H9 (cell line): Measurements from ENCODE around the gene POLR3F. TPM values are rescaled to one million over a fixed set of nuclear protein-coding genes. Genes with fewer than 3 reads are reported as not detected.
A peak's percentile ranks its signal among the peaks of the same experiment; 100 is the strongest.

Experiments
- DNase-seq: peaks from one replicate; pipeline ENCODE4 v3.0.0-alpha.2; 2017
- H2AFZ ChIP-seq: one replicate; pipeline ENCODE4 v1.6.1; 2013; ENCODE audit warnings: mild to moderate bottlenecking, low read length, control low read depth, moderate library complexity
- H2AK5ac ChIP-seq: 2 replicates; pipeline ENCODE4 v1.6.1; 2013; ENCODE audit warnings: low read length, control low read depth, mixed read lengths; ENCODE audit not compliant: insufficient read length
- H2BK120ac ChIP-seq: one replicate; pipeline ENCODE4 v1.6.1; 2013; ENCODE audit warnings: low read depth, mild to moderate bottlenecking, low read length, control low read depth, inconsistent platforms; ENCODE audit not compliant: poor library complexity, severe bottlenecking
- H2BK12ac ChIP-seq: 2 replicates; pipeline ENCODE4 v1.6.1; 2013; ENCODE audit warnings: low read length, control low read depth, mixed read lengths, low read depth; ENCODE audit not compliant: insufficient read length
- H2BK15ac ChIP-seq: 2 replicates; pipeline ENCODE4 v1.6.1; 2013; ENCODE audit warnings: low read depth, low read length, control low read depth
- H2BK20ac ChIP-seq: one replicate; pipeline ENCODE4 v1.6.1; 2013; ENCODE audit warnings: low read depth, mild to moderate bottlenecking, low read length, control low read depth, inconsistent platforms; ENCODE audit not compliant: poor library complexity, severe bottlenecking
- H2BK5ac ChIP-seq: 2 replicates; pipeline ENCODE4 v1.6.1; 2013; ENCODE audit warnings: low read length, control low read depth, mixed read lengths; ENCODE audit not compliant: insufficient read length
- H3K14ac ChIP-seq: 2 replicates; pipeline ENCODE4 v1.6.1; 2013; ENCODE audit warnings: low read length, control low read depth; ENCODE audit not compliant: insufficient read depth
- H3K18ac ChIP-seq: 2 replicates; pipeline ENCODE4 v1.6.1; 2013; ENCODE audit warnings: low read depth, mild to moderate bottlenecking, mixed read lengths, low read length, control low read depth; ENCODE audit not compliant: insufficient read length
- H3K23ac ChIP-seq: 2 replicates; pipeline ENCODE4 v1.6.1; 2013; ENCODE audit warnings: low read length, control low read depth, mixed read lengths, low read depth; ENCODE audit not compliant: insufficient read length
- H3K23me2 ChIP-seq: 2 replicates; pipeline ENCODE4 v1.6.1; 2013; ENCODE audit warnings: low read depth, mild to moderate bottlenecking, mixed read lengths, low read length, control low read depth; ENCODE audit not compliant: insufficient read length, poor library complexity, severe bottlenecking
- H3K27ac ChIP-seq: 2 replicates; pipeline ENCODE4 v1.5.1; 2013; ENCODE audit warnings: low read length, control low read depth, mixed read lengths, low read depth; ENCODE audit not compliant: insufficient read length
- H3K27me3 ChIP-seq: 2 replicates; pipeline ENCODE4 v1.6.1; 2013; ENCODE audit warnings: low read length, control low read depth, inconsistent platforms; ENCODE audit not compliant: insufficient read depth
- H3K4ac ChIP-seq: 2 replicates; pipeline ENCODE4 v1.6.1; 2013; ENCODE audit warnings: low read depth, mild to moderate bottlenecking, control low read depth, inconsistent platforms, low read length, moderate library complexity
- H3K4me1 ChIP-seq: 2 replicates; pipeline ENCODE4 v1.6.1; 2013; ENCODE audit warnings: low read length, control low read depth, inconsistent platforms; ENCODE audit not compliant: insufficient read depth
- H3K4me2 ChIP-seq: 2 replicates; pipeline ENCODE4 v1.6.1; 2013; ENCODE audit warnings: low read length, control low read depth, mixed read lengths; ENCODE audit not compliant: insufficient read length, insufficient read depth
- H3K56ac ChIP-seq: 2 replicates; pipeline ENCODE4 v1.6.1; 2013; ENCODE audit warnings: low read depth, mild to moderate bottlenecking, mixed read lengths, low read length, control low read depth; ENCODE audit not compliant: insufficient read length
- H3K79me1 ChIP-seq: 2 replicates; pipeline ENCODE4 v1.6.1; 2013; ENCODE audit warnings: low read depth, mild to moderate bottlenecking, moderate library complexity, low read length, control low read depth, inconsistent platforms; ENCODE audit not compliant: insufficient read depth, poor library complexity, severe bottlenecking
- H3K79me2 ChIP-seq: 2 replicates; pipeline ENCODE4 v1.6.1; 2013; ENCODE audit warnings: low read length, control low read depth, inconsistent platforms; ENCODE audit not compliant: insufficient read depth
- H3K9ac ChIP-seq: 2 replicates; pipeline ENCODE4 v1.6.1; 2013; ENCODE audit warnings: low read length, control low read depth, mixed read lengths; ENCODE audit not compliant: insufficient read length; ENCODE audit errors: extremely low read depth
- H3K9me3 ChIP-seq: one replicate; pipeline ENCODE4 v1.6.1; 2013; ENCODE audit warnings: low read depth, low read length, inconsistent platforms; ENCODE audit not compliant: control insufficient read depth
- H3T11ph ChIP-seq: one replicate; pipeline ENCODE4 v1.6.1; 2013; ENCODE audit warnings: mild to moderate bottlenecking, low read length, control low read depth, inconsistent platforms
- H4K20me1 ChIP-seq: one replicate; pipeline ENCODE4 v1.6.1; 2013; ENCODE audit not compliant: control insufficient read depth, insufficient read length, insufficient read depth
- H4K5ac ChIP-seq: 2 replicates; pipeline ENCODE4 v1.6.1; 2013; ENCODE audit warnings: low read depth, mild to moderate bottlenecking, mixed read lengths, low read length, control low read depth; ENCODE audit not compliant: insufficient read length
- H4K8ac ChIP-seq: replicated peaks from 2 replicates; pipeline ENCODE4 v1.6.1; 2013; ENCODE audit warnings: low read length, control low read depth, mixed read lengths, low read depth; ENCODE audit not compliant: insufficient read length
- H4K91ac ChIP-seq: 2 replicates; pipeline ENCODE4 v1.6.1; 2013; ENCODE audit warnings: low read depth, mild to moderate bottlenecking, moderate library complexity, mixed read lengths, low read length, control low read depth; ENCODE audit not compliant: insufficient read length
- H3K27ac Mint-ChIP-seq, 3 experiments: 2 replicates in 2 of 3; 3 replicates in 1 of 3; pipeline ENCODE4 v1.8.0; 2020 to 2021; ENCODE audit warnings: mixed read lengths in 3 of 3, mild to moderate bottlenecking in 1 of 3, moderate library complexity in 1 of 3
- H3K27me3 Mint-ChIP-seq: 2 replicates; pipeline ENCODE4 v1.8.0; 2021; ENCODE audit warnings: low read depth, mild to moderate bottlenecking, moderate library complexity, mixed read lengths
- H3K36me3 Mint-ChIP-seq, 3 experiments: 2 replicates in 2 of 3; 3 replicates in 1 of 3; pipeline ENCODE4 v1.8.0; 2020 to 2021; ENCODE audit warnings: low read depth in 3 of 3, mixed read lengths in 3 of 3; ENCODE audit not compliant: insufficient read depth in 1 of 3
- H3K4me1 Mint-ChIP-seq, 2 experiments: 2 replicates each; pipeline ENCODE4 v1.8.0; 2020; ENCODE audit warnings: mixed read lengths in 2 of 2
- H3K4me3 Mint-ChIP-seq, 2 experiments: 2 replicates in 1 of 2; 3 replicates in 1 of 2; pipeline ENCODE4 v1.8.0; 2020 to 2021; ENCODE audit warnings: mild to moderate bottlenecking in 2 of 2, mixed read lengths in 2 of 2, moderate library complexity in 1 of 2
- H3K9me3 Mint-ChIP-seq, 2 experiments: 2 replicates in 1 of 2; 3 replicates in 1 of 2; pipeline ENCODE4 v1.8.0; 2020; ENCODE audit warnings: mild to moderate bottlenecking in 2 of 2, mixed read lengths in 2 of 2, moderate library complexity in 1 of 2
- WGBS: extraction: QIAGEN DNeasy Blood & Tissue Kit; methylation state at CpG from one replicate; pipeline ENCODE4 v1.1.7; 2013; ENCODE audit warnings: missing lambda C conversion rate, low lambda C conversion rate, mixed read lengths; ENCODE audit not compliant: insufficient read length; ENCODE audit errors: extremely low coverage; 5-methylcytosine and 5-hydroxymethylcytosine counted together
- total RNA-seq: library from RNA; stranded (reverse); gene quantifications from 2 replicates; pipeline ENCODE4 v1.2.1, GENCODE V29; 2021
- TF ChIP-seq, protein P1 (sequence below): fragments of 200-600 bp; sonication (generic); conservative IDR thresholded peaks from 3 replicates; pipeline ENCODE4 v1.8.0; 2021; ENCODE audit warnings: antibody characterized with exemption, mild to moderate bottlenecking

The POLR3F gene
- total RNA-seq, 1 experiment from 2014 or later: 16.1 TPM

DNA sequence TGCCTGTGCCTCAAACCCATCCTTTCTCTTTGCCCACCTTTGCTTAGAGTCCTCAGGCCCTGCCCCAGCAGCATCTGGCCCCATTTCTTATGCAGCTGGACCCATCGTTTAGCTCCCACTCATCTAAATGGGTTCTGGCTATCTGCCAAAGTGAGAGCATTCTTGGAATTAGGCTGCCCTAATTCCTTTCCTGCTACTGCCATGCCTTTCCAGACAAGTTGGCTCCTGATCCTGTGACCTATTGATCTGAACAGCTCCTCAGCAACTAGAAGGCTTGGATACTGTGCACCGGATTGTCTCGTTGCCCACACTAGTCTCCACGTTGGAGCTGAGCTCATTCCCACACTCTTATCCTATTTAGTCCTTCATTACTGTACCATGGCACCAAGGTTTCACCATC is 23.3 kb upstream of the POLR3F start:
- Histone ChIP-seq H3K18ac (no peak overlapping the region), H2BK20ac (no peak overlapping the region), H2BK5ac (no peak overlapping the region), H3K4ac (no peak overlapping the region), H3K27me3 (no peaks in the 10 kb centered on the region), H3K4me1 (no peaks in the 10 kb centered on the region), H3K79me2 (no peaks in the 10 kb centered on the region), H4K20me1 (no peaks in the 10 kb centered on the region), H4K8ac (no peak overlapping the region), H4K91ac (no peak overlapping the region), H2AK5ac (no peak overlapping the region), H3K14ac (no peak overlapping the region), H2AFZ (no peak overlapping the region), H2BK15ac (no peak overlapping the region), H3K79me1 (no peaks in the 10 kb centered on the region), H2BK12ac (no peak overlapping the region), H3K4me2 (no peak overlapping the region), H3K9ac (no peak overlapping the region), H4K5ac (no peak overlapping the region), H3K56ac (no peak overlapping the region), H2BK120ac (no peak overlapping the region), H3K23ac (peak overlapping the region; percentile 37), H3T11ph (no peak overlapping the region), H3K23me2 (no peaks in the 10 kb centered on the region), H3K9me3 (no peaks in the 10 kb centered on the region), H3K27ac (no peak overlapping the region)
- peaks cover 0 to 5% (median 0%) of the 10 kb centered on the region in 3 experiments; a peak in 2 of 7 replicates for H3K36me3 Mint-ChIP-seq
- no peak overlapping the region for H3K27ac Mint-ChIP-seq
- H3K4me3 Mint-ChIP-seq: no peak overlapping the region
- no peaks in the 10 kb centered on the region for H3K4me1 Mint-ChIP-seq
- no peaks in the 10 kb centered on the region for H3K9me3 Mint-ChIP-seq
- no peak for DNase-seq
- no peaks in the 10 kb centered on the region for H3K27me3 Mint-ChIP-seq
- no CpG with 5 or more reads among the region's 4 CpGs for WGBS
- TF ChIP-seq, protein P1, sequence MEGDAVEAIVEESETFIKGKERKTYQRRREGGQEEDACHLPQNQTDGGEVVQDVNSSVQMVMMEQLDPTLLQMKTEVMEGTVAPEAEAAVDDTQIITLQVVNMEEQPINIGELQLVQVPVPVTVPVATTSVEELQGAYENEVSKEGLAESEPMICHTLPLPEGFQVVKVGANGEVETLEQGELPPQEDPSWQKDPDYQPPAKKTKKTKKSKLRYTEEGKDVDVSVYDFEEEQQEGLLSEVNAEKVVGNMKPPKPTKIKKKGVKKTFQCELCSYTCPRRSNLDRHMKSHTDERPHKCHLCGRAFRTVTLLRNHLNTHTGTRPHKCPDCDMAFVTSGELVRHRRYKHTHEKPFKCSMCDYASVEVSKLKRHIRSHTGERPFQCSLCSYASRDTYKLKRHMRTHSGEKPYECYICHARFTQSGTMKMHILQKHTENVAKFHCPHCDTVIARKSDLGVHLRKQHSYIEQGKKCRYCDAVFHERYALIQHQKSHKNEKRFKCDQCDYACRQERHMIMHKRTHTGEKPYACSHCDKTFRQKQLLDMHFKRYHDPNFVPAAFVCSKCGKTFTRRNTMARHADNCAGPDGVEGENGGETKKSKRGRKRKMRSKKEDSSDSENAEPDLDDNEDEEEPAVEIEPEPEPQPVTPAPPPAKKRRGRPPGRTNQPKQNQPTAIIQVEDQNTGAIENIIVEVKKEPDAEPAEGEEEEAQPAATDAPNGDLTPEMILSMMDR: no peak
